ENCODE results near the gene HCRTR1.

DNA sequence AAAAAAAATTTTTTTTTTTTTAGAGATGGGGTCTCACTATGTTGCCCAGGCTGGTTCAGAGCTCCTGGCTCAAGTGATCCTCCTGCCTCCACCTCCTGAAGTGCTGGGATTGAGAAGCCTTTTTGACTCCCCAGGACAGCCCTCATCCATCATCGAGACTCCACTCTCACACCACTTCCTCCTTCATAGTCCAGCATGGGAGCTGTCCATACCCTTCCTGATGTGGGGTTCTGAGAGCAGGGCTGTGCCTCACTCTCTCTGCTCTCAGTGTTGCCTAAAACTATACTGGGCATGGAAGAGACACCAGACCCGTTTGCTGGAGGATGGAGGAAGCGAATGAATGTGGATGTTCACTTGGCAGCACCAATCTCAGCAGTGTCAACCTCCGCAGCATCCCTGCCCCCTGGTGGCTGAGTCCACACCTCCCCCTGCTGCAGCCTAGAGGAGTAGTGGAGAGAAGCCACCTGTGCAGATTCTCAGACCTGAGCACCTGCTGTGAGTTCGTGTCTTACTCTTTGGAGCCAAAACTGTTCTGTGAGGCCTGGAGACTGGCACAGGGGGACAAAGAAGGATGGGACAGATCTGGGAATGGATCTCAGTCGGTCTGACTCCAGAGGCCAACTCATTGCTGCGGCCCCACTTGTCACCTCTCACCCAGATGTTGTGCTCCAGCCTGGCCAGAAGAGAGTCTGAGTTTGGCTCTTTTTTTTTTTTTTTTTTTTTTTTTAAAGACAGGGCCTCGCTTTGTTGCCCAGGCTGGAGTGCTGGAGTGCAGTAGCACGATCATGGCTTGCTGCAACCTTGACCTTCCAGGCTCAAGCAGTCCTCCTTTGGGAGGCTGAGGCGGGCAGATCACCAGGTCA lies 23.5 kb upstream of the HCRTR1 start:
- TF ChIP-seq, protein P1, sequence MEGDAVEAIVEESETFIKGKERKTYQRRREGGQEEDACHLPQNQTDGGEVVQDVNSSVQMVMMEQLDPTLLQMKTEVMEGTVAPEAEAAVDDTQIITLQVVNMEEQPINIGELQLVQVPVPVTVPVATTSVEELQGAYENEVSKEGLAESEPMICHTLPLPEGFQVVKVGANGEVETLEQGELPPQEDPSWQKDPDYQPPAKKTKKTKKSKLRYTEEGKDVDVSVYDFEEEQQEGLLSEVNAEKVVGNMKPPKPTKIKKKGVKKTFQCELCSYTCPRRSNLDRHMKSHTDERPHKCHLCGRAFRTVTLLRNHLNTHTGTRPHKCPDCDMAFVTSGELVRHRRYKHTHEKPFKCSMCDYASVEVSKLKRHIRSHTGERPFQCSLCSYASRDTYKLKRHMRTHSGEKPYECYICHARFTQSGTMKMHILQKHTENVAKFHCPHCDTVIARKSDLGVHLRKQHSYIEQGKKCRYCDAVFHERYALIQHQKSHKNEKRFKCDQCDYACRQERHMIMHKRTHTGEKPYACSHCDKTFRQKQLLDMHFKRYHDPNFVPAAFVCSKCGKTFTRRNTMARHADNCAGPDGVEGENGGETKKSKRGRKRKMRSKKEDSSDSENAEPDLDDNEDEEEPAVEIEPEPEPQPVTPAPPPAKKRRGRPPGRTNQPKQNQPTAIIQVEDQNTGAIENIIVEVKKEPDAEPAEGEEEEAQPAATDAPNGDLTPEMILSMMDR (IDR thresholded peaks at IDR 0.05 in 4 of 5, conservative IDR thresholded peaks at IDR 0.05 in 1 of 5): peak; percentile 68 to 92 (median 77)
- no peak for TF ChIP-seq POLR2A (IDR thresholded peaks at IDR 0.05)
